SK-N-SH (cell line): ENCODE data around the gene MYO1H. TPM values are rescaled to one million over a fixed set of nuclear protein-coding genes. Genes with fewer than 3 reads are reported as not detected.

Experiments
- CTCF ChIA-PET: fragments of 300-600, 350-600 bp; formaldehyde crosslinking; extraction: SDS; loops from one replicate; lab custom pipeline; 2021; lab: Yijun Ruan, JAX
- POLR2A ChIA-PET: fragments of 350-600 bp; sonication (Branson Sonifier 250); formaldehyde crosslinking; extraction: SDS; loops from one replicate; lab custom pipeline; 2020; ENCODE audit warnings: antibody characterized with exemption, inconsistent platforms; lab: Yijun Ruan, JAX
- DNase-seq: peaks from one replicate; pipeline ENCODE4 v3.0.0; 2012
- H2AFZ ChIP-seq: fragments of 200-600 bp; sonication (generic); 2 replicates; pipeline ENCODE4 v1.8.1; 2016; ENCODE audit warnings: antibody characterized with exemption, mild to moderate bottlenecking, low read depth
- H3F3A ChIP-seq: fragments of 200-600 bp; sonication (generic); replicated peaks from 2 replicates; pipeline ENCODE3; 2016; ENCODE audit warnings: antibody characterized with exemption, mild to moderate bottlenecking; ENCODE audit not compliant: insufficient read depth
- H3K27ac ChIP-seq, 2 experiments: fragments of 200-500 bp in 1 of 2; fragments of 200-600 bp in 1 of 2; sonication (Bioruptor generic) in 1 of 2; sonication (generic), shearing (Covaris generic) in 1 of 2; 2 replicates each; pipeline versions ENCODE4 v1.5.1 to v1.6.1; 2014 to 2016; ENCODE audit warnings: low read depth in 2 of 2, inconsistent platforms in 1 of 2, low read length in 1 of 2, mild to moderate bottlenecking in 1 of 2, mixed read lengths in 1 of 2
- H3K27me3 ChIP-seq: fragments of 200-600 bp; sonication (generic), shearing (Covaris generic); 2 replicates; pipeline ENCODE4 v1.6.1; 2016; ENCODE audit warnings: mixed run types; ENCODE audit not compliant: insufficient read depth
- H3K36me3 ChIP-seq, 2 experiments: fragments of 200-500 bp in 1 of 2; fragments of 200-600 bp in 1 of 2; sonication (Bioruptor generic) in 1 of 2; sonication (generic) in 1 of 2; replicated peaks in 1 of 2; 2 replicates each; pipeline versions ENCODE3 to v1.5.1; 2014 to 2016; ENCODE audit warnings: low read length in 1 of 2, mild to moderate bottlenecking in 1 of 2; ENCODE audit not compliant: insufficient read depth in 2 of 2, control insufficient read depth in 1 of 2
- H3K4me1 ChIP-seq, 2 experiments: fragments of 200-500 bp in 1 of 2; fragments of 200-600 bp in 1 of 2; sonication (Bioruptor generic) in 1 of 2; sonication (generic), shearing (Covaris generic) in 1 of 2; 2 replicates each; pipeline versions ENCODE4 v1.5.1 to v1.6.1; 2014 to 2016; ENCODE audit warnings: low read depth in 1 of 2, low read length in 1 of 2, mixed run types in 1 of 2; ENCODE audit not compliant: insufficient read depth in 2 of 2, control insufficient read depth in 1 of 2
- H3K4me2 ChIP-seq: fragments of 200-600 bp; sonication (generic), shearing (Covaris generic); 2 replicates; pipeline ENCODE4 v1.6.1; 2017; ENCODE audit warnings: mixed run types
- H3K4me3 ChIP-seq, 2 experiments: fragments of 200-500 bp in 1 of 2; fragments of 200-600 bp in 1 of 2; sonication (Bioruptor generic) in 1 of 2; sonication (generic), shearing (Covaris generic) in 1 of 2; 2 replicates each; pipeline versions ENCODE4 v1.5.1 to v1.8.1; 2014 to 2016; ENCODE audit warnings: low read depth in 2 of 2, inconsistent platforms in 1 of 2, low read length in 1 of 2, mild to moderate bottlenecking in 1 of 2, mixed read lengths in 1 of 2, moderate library complexity in 1 of 2
- H3K79me2 ChIP-seq: fragments of 200-600 bp; sonication (generic); 2 replicates; pipeline ENCODE4 v1.8.1; 2017; ENCODE audit warnings: mild to moderate bottlenecking; ENCODE audit not compliant: insufficient read depth
- H3K9ac ChIP-seq: fragments of 200-600 bp; sonication (generic); 2 replicates; pipeline ENCODE4 v1.6.1; 2017; ENCODE audit warnings: mixed run types
- H3K9me2 ChIP-seq: fragments of 200-600 bp; sonication (generic); 2 replicates; pipeline ENCODE4 v1.6.1; 2017; ENCODE audit warnings: mixed run types
- H3K9me3 ChIP-seq: fragments of 200-600 bp; sonication (generic); 2 replicates; pipeline ENCODE4 v1.6.1; 2017; ENCODE audit warnings: mixed run types, mild to moderate bottlenecking, moderate library complexity
- H4K20me1 ChIP-seq: fragments of 200-600 bp; sonication (generic); 2 replicates; pipeline ENCODE4 v1.6.1; 2017; ENCODE audit warnings: mild to moderate bottlenecking, mixed run types; ENCODE audit not compliant: insufficient read depth
- CHD2 ChIP-seq: fragments of 150-350 bp; IDR thresholded peaks from 2 replicates; pipeline ENCODE4 v1.6.1; 2018; ENCODE audit warnings: low read length; ENCODE audit not compliant: partially characterized antibody
- ELF1 ChIP-seq: IDR thresholded peaks from 2 replicates; pipeline ENCODE4 v1.4.0; 2012
- EP300 ChIP-seq, 2 experiments: IDR thresholded peaks; 2 replicates each; pipeline versions ENCODE4 v1.4.0 to v1.6.1; 2012; ENCODE audit warnings: borderline replicate concordance in 1 of 2, low read depth in 1 of 2, low read length in 1 of 2
- EZH2phosphoT487 ChIP-seq: fragments of 200-600 bp; sonication (generic); IDR thresholded peaks from 2 replicates; pipeline ENCODE4 v1.6.1; 2017; ENCODE audit warnings: low read depth, mixed run types, mild to moderate bottlenecking, antibody characterized with exemption, moderate library complexity, borderline replicate concordance
- FOXM1 ChIP-seq: IDR thresholded peaks from 2 replicates; pipeline ENCODE4 v1.4.0; 2012; ENCODE audit warnings: low read depth, mild to moderate bottlenecking
- POLR2AphosphoS5 ChIP-seq: IDR thresholded peaks from 2 replicates; pipeline ENCODE4 v1.6.1; 2012; ENCODE audit warnings: low read depth, low read length
- RAD21 ChIP-seq: IDR thresholded peaks from 2 replicates; pipeline ENCODE4 v1.6.1; 2012; ENCODE audit warnings: mild to moderate bottlenecking, low read length
- RFX5 ChIP-seq: IDR thresholded peaks from 2 replicates; pipeline ENCODE4 v1.6.1; 2012; ENCODE audit warnings: mild to moderate bottlenecking, improper control_type of control experiment, low read length
- RXRA ChIP-seq: IDR thresholded peaks from 2 replicates; pipeline ENCODE4 v1.4.0; 2012; ENCODE audit warnings: low read depth, mild to moderate bottlenecking, borderline replicate concordance
- TCF12 ChIP-seq: IDR thresholded peaks from 2 replicates; pipeline ENCODE4 v1.4.0; 2012
- TEAD4 ChIP-seq: IDR thresholded peaks from 2 replicates; pipeline ENCODE4 v1.4.0; 2012; ENCODE audit warnings: mild to moderate bottlenecking, borderline replicate concordance; ENCODE audit not compliant: insufficient read depth
- USF1 ChIP-seq: IDR thresholded peaks from 2 replicates; pipeline ENCODE4 v1.4.0; 2012; ENCODE audit warnings: low read depth, borderline replicate concordance
- YY1 ChIP-seq: IDR thresholded peaks from 2 replicates; pipeline ENCODE4 v1.4.0; 2012; ENCODE audit warnings: low read depth, mild to moderate bottlenecking
- WGBS: methylation state at CpG from one replicate; pipeline ENCODE4 v1.1.6; 2017; ENCODE audit warnings: low lambda C conversion rate; 5-methylcytosine and 5-hydroxymethylcytosine counted together
- polyA plus RNA-seq, 3 experiments: library from polyadenylated mRNA; depleted of rRNA; stranded (reverse); fragments of >200 nt; gene quantifications; 2 replicates each; pipeline ENCODE4 v1.2.3, GENCODE V29; 2012
- TF ChIP-seq, protein P1 (sequence below): IDR thresholded peaks from 2 replicates; pipeline ENCODE4 v1.4.0; 2012; ENCODE audit warnings: low read depth
- TF ChIP-seq, protein P2 (sequence below): fragments of 150-350 bp; IDR thresholded peaks from 2 replicates; pipeline ENCODE4 v1.6.1; 2016; ENCODE audit warnings: mild to moderate bottlenecking, low read depth, low read length
- TF ChIP-seq, protein P3 (sequence below): IDR thresholded peaks from 2 replicates; pipeline ENCODE4; 2012

The MYO1H gene
- polyA plus RNA-seq, 1 of the 3 experiments (the other 2 are of a cell fraction), result not detected

DNA sequence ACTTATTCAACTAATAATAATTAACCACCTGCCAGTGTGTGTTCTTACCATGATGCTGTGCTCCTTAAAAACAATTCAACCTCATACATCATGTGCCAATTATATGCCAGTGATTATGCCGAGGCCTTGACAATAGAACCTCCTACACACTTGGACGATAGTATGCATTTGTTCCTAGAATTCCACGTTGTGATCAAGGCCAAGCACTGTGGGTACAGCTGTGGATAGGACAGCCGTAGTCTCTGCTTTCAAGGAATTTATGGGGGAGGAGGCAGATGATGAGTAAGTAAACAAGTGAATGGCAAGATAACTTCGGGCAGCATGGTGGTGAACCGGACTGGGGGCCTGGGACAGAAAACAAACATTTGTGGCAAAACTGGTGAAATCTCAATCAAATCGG, 18.0 kb upstream of the MYO1H start:
- Histone ChIP-seq H4K20me1 (no peaks in the 10 kb centered on the region), H3K9ac (no peak overlapping the region), H3K27ac (no peak overlapping the region), H3F3A (no peaks in the 10 kb centered on the region), H3K79me2 (no peaks in the 10 kb centered on the region), H3K9me2 (no peaks in the 10 kb centered on the region), H2AFZ (no peak overlapping the region), H3K4me1 (peaks cover 0 to 9% of the 10 kb centered on the region in 2 experiments; a peak in 1 of 4 replicates), H3K27me3 (no peaks in the 10 kb centered on the region), H3K4me3 (no peak overlapping the region), H3K9me3 (no peaks in the 10 kb centered on the region), H3K36me3 (no peaks in the 10 kb centered on the region), H3K4me2 (no peak overlapping the region)
- no peak for TF ChIP-seq POLR2AphosphoS5
- no peak for TF ChIP-seq RFX5
- TF ChIP-seq USF1, result no peak
- no peak for TF ChIP-seq FOXM1
- no peak for TF ChIP-seq TEAD4
- TF ChIP-seq ELF1, result no peak
- TF ChIP-seq TCF12, result no peak
- TF ChIP-seq, protein P1, sequence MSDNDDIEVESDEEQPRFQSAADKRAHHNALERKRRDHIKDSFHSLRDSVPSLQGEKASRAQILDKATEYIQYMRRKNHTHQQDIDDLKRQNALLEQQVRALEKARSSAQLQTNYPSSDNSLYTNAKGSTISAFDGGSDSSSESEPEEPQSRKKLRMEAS, result no peak
- TF ChIP-seq EP300 (IDR thresholded peaks at IDR 0.05; ENCODE audit: borderline replicate concordance in 1 of 2, low read depth in 1 of 2, low read length in 1 of 2), result no peak
- no peak for TF ChIP-seq RAD21
- WGBS, result 64% methylated on average over 7 of the region's 7 CpGs
- no peak for DNase-seq
- ChIA-PET POLR2A (no interaction called here), CTCF (no interaction called here)

DNA sequence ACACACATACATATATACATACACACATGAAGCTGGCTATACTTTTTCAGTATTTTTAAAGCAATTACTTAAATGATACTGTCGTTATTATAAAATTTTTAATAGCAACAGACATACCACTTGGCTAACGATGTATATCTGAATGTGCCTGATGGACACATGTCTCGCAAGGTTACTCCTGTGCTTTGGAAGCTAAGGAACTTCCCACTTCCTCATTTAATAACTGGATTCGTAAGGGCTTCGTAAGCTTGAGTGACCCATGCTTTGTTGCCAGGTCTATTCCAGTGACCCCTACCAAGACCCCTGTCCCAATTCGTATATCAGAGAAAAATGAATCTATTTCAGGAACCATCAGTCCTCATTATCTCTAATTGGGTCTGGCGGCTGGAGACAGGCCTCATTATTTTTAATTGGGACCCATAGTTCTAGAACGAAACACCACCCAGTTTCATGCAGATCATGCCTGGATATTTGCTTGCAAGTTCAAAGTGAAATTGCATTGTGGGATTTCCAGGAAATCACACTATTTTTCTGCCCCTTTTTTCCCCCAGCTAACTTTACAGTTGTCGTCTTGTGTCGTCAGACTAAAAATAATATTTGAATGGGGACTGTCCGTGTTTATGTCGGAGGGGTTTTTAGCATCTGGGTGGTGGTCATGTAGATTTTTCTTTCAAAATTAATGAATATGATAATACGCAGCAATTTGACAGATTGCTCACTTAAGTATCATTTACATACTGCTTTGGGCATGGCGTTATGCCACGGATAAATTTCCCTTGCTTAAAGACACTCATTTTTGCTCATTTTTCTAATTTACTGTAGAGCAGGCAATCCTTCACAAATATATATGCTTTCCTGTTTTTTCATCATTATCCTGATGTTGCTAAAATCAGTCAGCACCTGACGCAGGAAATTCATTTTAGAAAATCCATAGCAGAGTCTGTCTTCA, 17.1 kb upstream of the MYO1H start:
- Histone ChIP-seq H4K20me1 (no peaks in the 10 kb centered on the region), H3K4me3 (no peak overlapping the region), H3K79me2 (no peaks in the 10 kb centered on the region), H3K9me2 (no peaks in the 10 kb centered on the region), H3K27me3 (no peaks in the 10 kb centered on the region), H3K9ac (no peak overlapping the region), H3K4me2 (no peak overlapping the region), H3K36me3 (no peaks in the 10 kb centered on the region), H3K4me1 (peaks cover 0 to 9% of the 10 kb centered on the region in 2 experiments; a peak in 1 of 4 replicates), H3F3A (no peaks in the 10 kb centered on the region)
- ChIA-PET CTCF (interaction anchor here (1.1 to 2.0 kb wide), 5 partner anchors 13 to 219 kb away, joined by 3 to 6 read pairs (median 4); no protein-coding TSS in a partner anchor), POLR2A (interaction anchor here (0.8 kb wide), 1 partner anchor 9 kb away, joined by 6 read pairs; no protein-coding TSS in a partner anchor)
- TF ChIP-seq TEAD4 (no peak), CHD2 (no peak), YY1 (no peak), EZH2phosphoT487 (no peak), RXRA (no peak)
- TF ChIP-seq, protein P2, sequence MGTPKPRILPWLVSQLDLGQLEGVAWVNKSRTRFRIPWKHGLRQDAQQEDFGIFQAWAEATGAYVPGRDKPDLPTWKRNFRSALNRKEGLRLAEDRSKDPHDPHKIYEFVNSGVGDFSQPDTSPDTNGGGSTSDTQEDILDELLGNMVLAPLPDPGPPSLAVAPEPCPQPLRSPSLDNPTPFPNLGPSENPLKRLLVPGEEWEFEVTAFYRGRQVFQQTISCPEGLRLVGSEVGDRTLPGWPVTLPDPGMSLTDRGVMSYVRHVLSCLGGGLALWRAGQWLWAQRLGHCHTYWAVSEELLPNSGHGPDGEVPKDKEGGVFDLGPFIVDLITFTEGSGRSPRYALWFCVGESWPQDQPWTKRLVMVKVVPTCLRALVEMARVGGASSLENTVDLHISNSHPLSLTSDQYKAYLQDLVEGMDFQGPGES, result no peak
- TF ChIP-seq, protein P3, sequence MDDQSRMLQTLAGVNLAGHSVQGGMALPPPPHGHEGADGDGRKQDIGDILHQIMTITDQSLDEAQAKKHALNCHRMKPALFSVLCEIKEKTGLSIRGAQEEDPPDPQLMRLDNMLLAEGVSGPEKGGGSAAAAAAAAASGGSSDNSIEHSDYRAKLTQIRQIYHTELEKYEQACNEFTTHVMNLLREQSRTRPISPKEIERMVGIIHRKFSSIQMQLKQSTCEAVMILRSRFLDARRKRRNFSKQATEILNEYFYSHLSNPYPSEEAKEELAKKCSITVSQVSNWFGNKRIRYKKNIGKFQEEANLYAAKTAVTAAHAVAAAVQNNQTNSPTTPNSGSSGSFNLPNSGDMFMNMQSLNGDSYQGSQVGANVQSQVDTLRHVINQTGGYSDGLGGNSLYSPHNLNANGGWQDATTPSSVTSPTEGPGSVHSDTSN, result no peak
- TF ChIP-seq, all 33 proteins: peak for 0
- Histone ChIP-seq H3K9me3 (no peaks in the 10 kb centered on the region), H2AFZ (no peak overlapping the region), H3K27ac (no peak overlapping the region)
- WGBS, result 70% methylated on average over 16 of the region's 16 CpGs
- no peak for DNase-seq
